Bronchial smooth muscle cell (primary cell): ENCODE measurements around the gene TAF11L4. TPM values are rescaled to one million over a fixed set of nuclear protein-coding genes. Genes with fewer than 3 reads are reported as not detected.

ENCODE experiments used
- total RNA-seq: library from RNA; depleted of rRNA; stranded (reverse); fragments of >200 nt; gene quantifications from 2 replicates; pipeline ENCODE4 v1.2.1, GENCODE V29; 2014

The TAF11L4 gene
- not detected in 2 replicates for total RNA-seq

DNA sequence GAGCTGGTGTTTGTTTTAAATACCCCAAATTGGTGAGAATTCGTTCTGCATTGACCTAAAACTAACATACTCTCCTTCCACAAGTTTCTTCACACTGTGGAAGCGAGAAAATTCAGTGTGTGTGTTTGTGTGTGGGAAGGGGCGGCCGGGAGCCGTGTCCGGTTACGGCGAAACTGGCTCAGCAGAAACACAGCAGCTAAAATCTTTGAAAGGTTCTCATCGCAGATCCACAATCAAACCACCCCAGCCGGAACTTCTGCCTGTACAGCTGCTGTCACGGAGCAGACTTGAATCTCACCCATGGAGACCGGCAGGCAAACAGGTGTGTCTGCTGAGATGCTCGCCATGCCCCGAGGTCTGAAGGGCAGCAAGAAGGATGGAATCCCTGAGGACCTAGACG, at the start of gene TAF11L4:
TSS of gene TAF11L4 (plus strand) at position 301 of the 400 bp plus-strand sequence.

DNA sequence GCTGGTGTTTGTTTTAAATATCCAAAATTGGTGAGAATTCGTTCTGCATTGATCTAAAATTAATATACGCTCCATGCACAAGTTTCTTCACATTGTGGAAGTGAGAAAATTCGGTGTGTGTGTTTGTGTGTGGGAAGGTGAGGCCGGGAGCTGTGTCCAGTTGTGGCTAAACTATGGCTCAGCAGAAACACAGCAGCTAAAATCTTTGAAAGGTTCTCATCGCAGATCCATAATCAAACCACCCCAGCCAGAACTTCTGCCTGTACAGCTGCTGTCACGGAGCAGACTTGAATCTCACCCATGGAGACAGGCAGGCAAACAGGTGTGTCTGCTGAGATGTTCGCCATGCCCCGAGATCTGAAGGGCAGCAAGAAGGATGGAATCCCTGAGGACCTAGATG, 23.7 kb upstream of the TAF11L4 start, which contains the start of gene TAF11L2:
TSS of gene TAF11L2 (plus strand) at position 301 of the 400 bp plus-strand sequence.

DNA sequence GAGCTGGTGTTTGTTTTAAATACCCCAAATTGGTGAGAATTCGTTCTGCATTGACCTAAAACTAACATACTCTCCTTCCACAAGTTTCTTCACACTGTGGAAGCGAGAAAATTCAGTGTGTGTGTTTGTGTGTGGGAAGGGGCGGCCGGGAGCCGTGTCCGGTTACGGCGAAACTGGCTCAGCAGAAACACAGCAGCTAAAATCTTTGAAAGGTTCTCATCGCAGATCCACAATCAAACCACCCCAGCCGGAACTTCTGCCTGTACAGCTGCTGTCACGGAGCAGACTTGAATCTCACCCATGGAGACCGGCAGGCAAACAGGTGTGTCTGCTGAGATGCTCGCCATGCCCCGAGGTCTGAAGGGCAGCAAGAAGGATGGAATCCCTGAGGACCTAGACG, 3.5 kb upstream of the TAF11L4 start, which contains the start of gene TAF11L3:
TSS of gene TAF11L3 (plus strand) at position 301 of the 400 bp plus-strand sequence.

DNA sequence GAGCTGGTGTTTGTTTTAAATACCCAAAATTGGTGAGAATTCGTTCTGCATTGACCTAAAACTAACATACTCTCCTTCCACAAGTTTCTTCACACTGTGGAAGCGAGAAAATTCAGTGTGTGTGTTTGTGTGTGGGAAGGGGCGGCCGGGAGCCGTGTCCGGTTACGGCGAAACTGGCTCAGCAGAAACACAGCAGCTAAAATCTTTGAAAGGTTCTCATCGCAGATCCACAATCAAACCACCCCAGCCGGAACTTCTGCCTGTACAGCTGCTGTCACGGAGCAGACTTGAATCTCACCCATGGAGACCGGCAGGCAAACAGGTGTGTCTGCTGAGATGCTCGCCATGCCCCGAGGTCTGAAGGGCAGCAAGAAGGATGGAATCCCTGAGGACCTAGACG, 3.3 kb downstream of the TAF11L4 start, which contains the start of gene TAF11L5:
TSS of gene TAF11L5 (plus strand) at position 301 of the 400 bp plus-strand sequence.

DNA sequence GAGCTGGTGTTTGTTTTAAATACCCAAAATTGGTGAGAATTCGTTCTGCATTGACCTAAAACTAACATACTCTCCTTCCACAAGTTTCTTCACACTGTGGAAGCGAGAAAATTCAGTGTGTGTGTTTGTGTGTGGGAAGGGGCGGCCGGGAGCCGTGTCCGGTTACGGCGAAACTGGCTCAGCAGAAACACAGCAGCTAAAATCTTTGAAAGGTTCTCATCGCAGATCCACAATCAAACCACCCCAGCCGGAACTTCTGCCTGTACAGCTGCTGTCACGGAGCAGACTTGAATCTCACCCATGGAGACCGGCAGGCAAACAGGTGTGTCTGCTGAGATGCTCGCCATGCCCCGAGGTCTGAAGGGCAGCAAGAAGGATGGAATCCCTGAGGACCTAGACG, 6.8 kb downstream of the TAF11L4 start, which contains the start of gene TAF11L6:
TSS of gene TAF11L6 (plus strand) at position 301 of the 400 bp plus-strand sequence.

Other genes starting within 250 kb of the TAF11L4 start
- not detected in 2 replicates for gene TAF11L2, start 23.6 kb upstream of the TAF11L4 start, total RNA-seq
- gene TAF11L3, start 3.4 kb upstream of the TAF11L4 start, total RNA-seq: not detected in 2 replicates
- not detected in 2 replicates for gene TAF11L5, start 3.4 kb downstream of the TAF11L4 start, total RNA-seq
- not detected in 2 replicates for gene TAF11L6, start 6.9 kb downstream of the TAF11L4 start, total RNA-seq
- not detected in 2 replicates for gene TAF11L7, start 64.0 kb downstream of the TAF11L4 start, total RNA-seq
- gene TAF11L8, start 69.2 kb downstream of the TAF11L4 start, total RNA-seq: not detected in 2 replicates
- not detected in 2 replicates for gene TAF11L9, start 72.6 kb downstream of the TAF11L4 start, total RNA-seq
- not detected in 2 replicates for gene TAF11L10, start 76.0 kb downstream of the TAF11L4 start, total RNA-seq
- gene TAF11L11, start 82.4 kb downstream of the TAF11L4 start, total RNA-seq: not detected in 2 replicates
- not detected in 2 replicates for gene TAF11L12, start 88.6 kb downstream of the TAF11L4 start, total RNA-seq
- gene TAF11L13, start 110.3 kb downstream of the TAF11L4 start, total RNA-seq: not detected in 2 replicates
- not detected in 2 replicates for gene TAF11L14, start 112.7 kb downstream of the TAF11L4 start, total RNA-seq